NT2/D1 (cell line): ENCODE results near the gene HMGCS1.

Source experiments
- SUZ12 ChIP-seq: IDR thresholded peaks from 2 replicates; pipeline ENCODE4 v1.6.1; 2011; ENCODE audit not compliant: insufficient read length, insufficient read depth; ENCODE audit errors: extremely low read depth
- ZNF274 ChIP-seq: IDR thresholded peaks from 2 replicates; pipeline ENCODE4 v1.6.1; 2011; ENCODE audit warnings: mild to moderate bottlenecking, low read depth, low read length

DNA sequence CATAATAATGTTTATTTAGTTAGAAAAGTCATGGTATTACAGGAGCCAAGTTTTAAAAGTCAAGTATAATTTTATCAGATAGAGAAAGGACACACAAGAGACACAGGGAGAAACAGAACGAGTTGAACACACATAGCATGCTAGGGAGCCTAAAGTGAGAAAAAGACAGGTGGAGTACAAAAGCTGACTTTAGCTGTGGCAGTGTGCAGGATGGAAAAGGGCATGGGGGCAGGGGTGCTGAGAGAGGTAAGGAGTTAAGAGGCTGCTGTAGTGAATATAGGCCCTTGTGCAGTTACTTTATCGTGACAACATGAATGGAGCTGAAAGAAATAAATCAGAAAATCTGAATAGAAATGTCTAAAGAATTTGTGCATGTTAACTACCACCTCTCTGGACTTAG is 18.0 kb downstream of the HMGCS1 start:
- TF ChIP-seq SUZ12 (no peak), ZNF274 (no peak)
